ENCODE results near the gene SNX5.

Gene SNX5

GRCh38 chr20:17893445-17893844 is 75.1 kb downstream of the SNX5 start:
- no peak overlapping the region for H3K4me3 ChIP-seq (ENCODE audit: low read depth, low read length)
- TF ChIP-seq CTCF (conservative IDR thresholded peaks at IDR 0.05; ENCODE audit: low read depth, low read length): no peak
- no peak for DNase-seq (ENCODE audit: low read depth)

GRCh38 chr20:17892189-17892938 is 76.2 kb downstream of the SNX5 start:
- no peak for TF ChIP-seq CTCF (conservative IDR thresholded peaks at IDR 0.05; ENCODE audit: low read depth, low read length)
- DNase-seq (ENCODE audit: low read depth): no peak
- no peak overlapping the region for H3K4me3 ChIP-seq (ENCODE audit: low read depth, low read length)
